HUDEP-2 (cell line): ENCODE results near the gene RPS23.
"Not testable (repeated sequence)": the region's sequence is repeated elsewhere in the genome, so short reads cannot be mapped to it uniquely, and the experiment has no call there.

Experiments used
- DNase-seq, 76 experiments: peaks; one replicate each; lab custom pipeline; 2025; ENCODE audit not compliant: unreplicated experiment in 76 of 76; lab: John Stamatoyannopoulos, UW

Gene RPS23

GRCh38 chr5:82290908-82291307 is 12.8 kb upstream of the RPS23 start:
- no peak for DNase-seq

- DNase-seq = no peak
Observed at GRCh38 chr5:82290005-82290404, 11.9 kb upstream of the RPS23 start.

- DNase-seq = no peak
Observed at GRCh38 chr5:82287625-82288024, 9.5 kb upstream of the RPS23 start.

- DNase-seq = no peak
Observed at GRCh38 chr5:82285206-82285605, 7.1 kb upstream of the RPS23 start.

GRCh38 chr5:82283893-82284292 is 5.7 kb upstream of the RPS23 start:
- no peak for DNase-seq

GRCh38 chr5:82278711-82279370 is 687 bp upstream of the RPS23 start:
- DNase-seq = no peak

GRCh38 chr5:82277613-82277986 is 554 bp downstream of the RPS23 start:
- DNase-seq = peak in 5 of 76 experiments; percentile 4 to 58 (median 43)

GRCh38 chr5:82276800-82277612 is 1.1 kb downstream of the RPS23 start:
- DNase-seq = peak in 6 of 76 experiments; percentile 3 to 34 (median 18)

- peak in 1 of 76 experiments; percentile 32 for DNase-seq
Observed at GRCh38 chr5:82275216-82275664, 2.9 kb downstream of the RPS23 start.

- peak in 17 of 76 experiments; percentile 5 to 34 (median 13) for DNase-seq
Observed at GRCh38 chr5:82274343-82275211, 3.6 kb downstream of the RPS23 start.

GRCh38 chr5:82273426-82273825 is 4.7 kb downstream of the RPS23 start:
- DNase-seq = not testable (repeated sequence)

GRCh38 chr5:82272571-82273356 is 5.4 kb downstream of the RPS23 start:
- DNase-seq = peak in 1 of 76 experiments; percentile 8

- not testable (repeated sequence) for DNase-seq
Observed at GRCh38 chr5:82269363-82269762, 8.8 kb downstream of the RPS23 start.

- DNase-seq = not testable (repeated sequence)
Observed at GRCh38 chr5:82267297-82267933, 10.7 kb downstream of the RPS23 start.

- no peak for DNase-seq
Observed at GRCh38 chr5:82265047-82265446, 13.1 kb downstream of the RPS23 start.

GRCh38 chr5:82259172-82259800 is 18.9 kb downstream of the RPS23 start:
- DNase-seq = peak in 2 of 76 experiments; percentile 9 to 16

GRCh38 chr5:82257729-82258128 is 20.4 kb downstream of the RPS23 start:
- DNase-seq = no peak

- no peak for DNase-seq
Observed at GRCh38 chr5:82257247-82257646, 20.9 kb downstream of the RPS23 start.

GRCh38 chr5:82255844-82256243 is 22.3 kb downstream of the RPS23 start:
- DNase-seq = no peak
